Measurements from ENCODE around the gene PPP2R5B. TPM values are rescaled to one million over a fixed set of nuclear protein-coding genes. Genes with fewer than 3 reads are reported as not detected.

The PPP2R5B gene
- total RNA-seq, 1 donor from 2014 or later, result 12.6 TPM

DNA sequence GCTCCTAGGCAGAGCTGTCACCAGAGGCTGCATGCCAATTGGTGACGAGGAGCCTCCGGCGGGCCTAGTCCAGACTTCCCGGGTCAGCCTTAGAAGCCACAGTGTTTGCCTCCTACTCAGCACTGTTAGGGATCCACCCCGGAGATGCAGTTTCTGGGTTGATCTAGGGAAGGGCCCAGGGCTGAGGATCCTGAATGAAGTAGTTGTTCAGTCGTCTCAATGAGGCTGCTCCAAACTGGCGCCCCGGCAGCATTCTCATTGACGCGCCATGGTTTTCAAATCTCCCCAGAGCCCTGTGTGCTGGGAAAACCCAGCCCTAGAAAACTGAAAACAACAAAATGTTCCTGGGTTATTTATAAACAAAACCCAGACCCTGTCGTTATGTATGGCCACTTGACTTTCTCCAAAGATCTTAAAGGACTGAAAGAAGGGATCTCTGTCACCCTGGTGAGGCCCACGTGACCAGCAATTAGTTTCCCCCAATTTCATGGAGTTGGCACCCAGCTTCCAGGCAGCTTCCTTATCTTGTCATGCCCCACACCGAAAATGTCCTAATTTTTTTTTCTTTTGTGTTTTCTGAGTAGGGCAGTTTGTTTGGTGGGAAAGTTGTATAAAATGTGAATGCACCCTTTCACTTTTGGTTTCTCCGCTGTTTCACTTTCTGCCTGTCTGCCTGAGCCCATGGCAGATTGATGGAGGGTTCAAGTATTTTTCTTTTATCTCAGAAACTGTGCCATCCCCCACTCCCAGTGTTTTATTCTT is 44.1 kb upstream of the PPP2R5B start:
- H3K4me3 Mint-ChIP-seq, result peak overlapping the region; percentile 97
- H3K9me3 Mint-ChIP-seq, result no peaks in the 10 kb centered on the region
- DNase-seq (no peak), ATAC-seq (ENCODE audit: low read depth) (no peak)
- ChIA-PET POLR2A (interaction anchor here (0.6 to 27.8 kb wide), 3 partner anchors 23 to 1023 kb away, joined by 3 to 1194 read pairs (median 3); partner anchors contain the start of gene CDC42BPG), CTCF (interaction anchor here (11.5 kb wide), 1 partner anchor 29 kb away, joined by 163 read pairs; no protein-coding TSS in a partner anchor)
- intact Hi-C loops (cut with micrococcal nuclease), result no loop called here
- peaks cover 46% of the 10 kb centered on the region for H3K4me1 Mint-ChIP-seq
- peaks cover 28% of the 10 kb centered on the region for H3K36me3 Mint-ChIP-seq (ENCODE audit: low read depth)
- H3K27ac Mint-ChIP-seq, result peak overlapping the region; percentile 95
- TF ChIP-seq, protein P1, sequence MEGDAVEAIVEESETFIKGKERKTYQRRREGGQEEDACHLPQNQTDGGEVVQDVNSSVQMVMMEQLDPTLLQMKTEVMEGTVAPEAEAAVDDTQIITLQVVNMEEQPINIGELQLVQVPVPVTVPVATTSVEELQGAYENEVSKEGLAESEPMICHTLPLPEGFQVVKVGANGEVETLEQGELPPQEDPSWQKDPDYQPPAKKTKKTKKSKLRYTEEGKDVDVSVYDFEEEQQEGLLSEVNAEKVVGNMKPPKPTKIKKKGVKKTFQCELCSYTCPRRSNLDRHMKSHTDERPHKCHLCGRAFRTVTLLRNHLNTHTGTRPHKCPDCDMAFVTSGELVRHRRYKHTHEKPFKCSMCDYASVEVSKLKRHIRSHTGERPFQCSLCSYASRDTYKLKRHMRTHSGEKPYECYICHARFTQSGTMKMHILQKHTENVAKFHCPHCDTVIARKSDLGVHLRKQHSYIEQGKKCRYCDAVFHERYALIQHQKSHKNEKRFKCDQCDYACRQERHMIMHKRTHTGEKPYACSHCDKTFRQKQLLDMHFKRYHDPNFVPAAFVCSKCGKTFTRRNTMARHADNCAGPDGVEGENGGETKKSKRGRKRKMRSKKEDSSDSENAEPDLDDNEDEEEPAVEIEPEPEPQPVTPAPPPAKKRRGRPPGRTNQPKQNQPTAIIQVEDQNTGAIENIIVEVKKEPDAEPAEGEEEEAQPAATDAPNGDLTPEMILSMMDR (IDR thresholded peaks at IDR 0.05), result no peak
- no peaks in the 10 kb centered on the region for H3K27me3 Mint-ChIP-seq

DNA sequence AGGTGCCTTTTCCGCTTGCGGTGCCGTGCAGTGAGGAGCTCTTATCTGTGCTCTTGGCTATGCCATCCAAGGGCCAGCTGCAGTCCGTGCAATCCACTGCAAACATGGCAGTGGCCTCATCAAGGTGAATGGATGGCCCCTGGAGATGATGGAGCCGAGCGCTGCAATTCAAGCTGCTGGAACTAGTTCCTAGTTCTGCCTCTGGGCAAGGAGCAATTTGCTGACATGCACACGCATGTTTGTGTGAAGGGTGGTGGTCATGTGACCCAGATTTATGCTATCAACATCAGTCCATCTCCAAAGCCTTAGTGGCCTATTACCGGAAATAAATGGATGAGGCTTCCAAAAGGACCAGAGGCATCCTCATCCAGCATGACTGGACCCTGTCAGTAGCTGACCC is 43.0 kb upstream of the PPP2R5B start:
- no peak for DNase-seq
- CTCF ChIA-PET, result interaction anchor here (11.5 kb wide), 1 partner anchor 30 kb away, joined by 163 read pairs; no protein-coding TSS in a partner anchor
- intact Hi-C loops (cut with micrococcal nuclease), result no loop called here
- H3K27me3 Mint-ChIP-seq, result no peaks in the 10 kb centered on the region
- no peak overlapping the region for H3K27ac Mint-ChIP-seq
- H3K4me1 Mint-ChIP-seq, result peaks cover 40% of the 10 kb centered on the region
- TF ChIP-seq, protein P1 (IDR thresholded peaks at IDR 0.05), result no peak
- POLR2A ChIA-PET, result interaction anchor here (27.8 kb wide), 1 partner anchor 24 kb away, joined by 1194 read pairs; the partner anchor contains the start of gene CDC42BPG
- H3K4me3 Mint-ChIP-seq, result no peak overlapping the region
- no peak for ATAC-seq (ENCODE audit: low read depth)
- H3K36me3 Mint-ChIP-seq (ENCODE audit: low read depth), result peaks cover 17% of the 10 kb centered on the region
- H3K9me3 Mint-ChIP-seq, result no peaks in the 10 kb centered on the region

GRCh38 chr11:64882243-64882642 is 42.2 kb upstream of the PPP2R5B start:
- Mint-ChIP-seq H3K36me3 (ENCODE audit: low read depth) (peaks cover 10% of the 10 kb centered on the region), H3K4me3 (no peak overlapping the region), H3K4me1 (peaks cover 34% of the 10 kb centered on the region), H3K27me3 (no peaks in the 10 kb centered on the region), H3K9me3 (no peaks in the 10 kb centered on the region), H3K27ac (no peak overlapping the region)
- ChIA-PET CTCF (interaction anchor here (11.5 kb wide), 1 partner anchor 31 kb away, joined by 163 read pairs; no protein-coding TSS in a partner anchor), POLR2A (interaction anchor here (1.6 to 27.8 kb wide), 2 partner anchors 9 to 25 kb away, joined by 3 to 1194 read pairs; partner anchors contain the start of gene CDC42BPG)
- ATAC-seq (ENCODE audit: low read depth) (no peak), DNase-seq (no peak)
- intact Hi-C loops (cut with micrococcal nuclease), result no loop called here
- TF ChIP-seq, protein P1 (IDR thresholded peaks at IDR 0.05), result no peak

- no peaks in the 10 kb centered on the region for H3K27me3 Mint-ChIP-seq
- DNase-seq, result no peak
- ATAC-seq (ENCODE audit: low read depth), result no peak
- H3K27ac Mint-ChIP-seq, result no peak overlapping the region
- ChIA-PET POLR2A (interaction anchor here (0.6 to 27.8 kb wide), 3 partner anchors 11 to 537 kb away, joined by 3 to 1194 read pairs (median 7); partner anchors contain the start of gene CDC42BPG), CTCF (interaction anchor here (11.5 kb wide), 1 partner anchor 32 kb away, joined by 163 read pairs; no protein-coding TSS in a partner anchor)
- H3K4me3 Mint-ChIP-seq, result no peak overlapping the region
- H3K36me3 Mint-ChIP-seq (ENCODE audit: low read depth), result no peaks in the 10 kb centered on the region
- H3K4me1 Mint-ChIP-seq, result peaks cover 45% of the 10 kb centered on the region
- TF ChIP-seq, protein P1 (IDR thresholded peaks at IDR 0.05), result no peak
- H3K9me3 Mint-ChIP-seq, result no peaks in the 10 kb centered on the region
- intact Hi-C loops (cut with micrococcal nuclease), result no loop called here
Measured at GRCh38 chr11:64883575-64883974, 40.9 kb upstream of the PPP2R5B start.

DNA sequence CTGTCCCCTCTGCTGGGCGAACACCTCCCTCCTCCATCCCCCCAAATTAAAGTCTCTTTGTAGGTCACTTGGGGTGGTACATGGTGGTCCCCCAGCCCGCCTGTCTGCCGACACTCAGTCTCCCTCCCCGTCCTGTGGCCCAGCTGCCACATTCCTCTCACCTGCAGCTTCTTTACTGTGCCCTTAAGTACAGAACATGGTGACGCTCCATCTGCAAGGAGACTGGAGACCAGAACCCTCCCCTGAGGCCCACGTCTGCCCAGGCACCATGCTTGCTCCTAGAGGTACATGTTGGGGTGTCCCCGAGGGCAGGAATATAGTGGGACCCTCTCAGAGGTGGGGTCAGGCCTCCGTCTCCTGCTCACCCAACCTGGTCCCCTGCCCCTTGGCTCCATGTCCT is 40.5 kb upstream of the PPP2R5B start:
- ATAC-seq (ENCODE audit: low read depth) (no peak), DNase-seq (no peak)
- TF ChIP-seq, protein P1 (IDR thresholded peaks at IDR 0.05), result no peak
- POLR2A ChIA-PET, result interaction anchor here (0.6 to 27.8 kb wide), 2 partner anchors 27 to 536 kb away, joined by 7 to 1194 read pairs; partner anchors contain the start of gene CDC42BPG
- H3K36me3 Mint-ChIP-seq (ENCODE audit: low read depth), result no peaks in the 10 kb centered on the region
- H3K9me3 Mint-ChIP-seq, result no peaks in the 10 kb centered on the region
- H3K4me1 Mint-ChIP-seq, result peaks cover 47% of the 10 kb centered on the region
- H3K4me3 Mint-ChIP-seq, result no peak overlapping the region
- CTCF ChIA-PET, result no interaction called here
- intact Hi-C loops (cut with micrococcal nuclease), result no loop called here
- H3K27ac Mint-ChIP-seq, result peak overlapping the region; percentile 30
- H3K27me3 Mint-ChIP-seq, result no peaks in the 10 kb centered on the region
